HG03175 (cell line): ENCODE data around the gene CARS2.

ENCODE experiments used
- ATAC-seq: cut with Tn5 transposase; IDR thresholded peaks from one replicate; pipeline ENCODE4 v1.9.1; 2021; ENCODE audit warnings: mild to moderate bottlenecking, moderate library complexity; ENCODE audit not compliant: unreplicated experiment

Gene CARS2

GRCh38 chr13:110657196-110657595 is 48.7 kb downstream of the CARS2 start:
- no peak for ATAC-seq

DNA sequence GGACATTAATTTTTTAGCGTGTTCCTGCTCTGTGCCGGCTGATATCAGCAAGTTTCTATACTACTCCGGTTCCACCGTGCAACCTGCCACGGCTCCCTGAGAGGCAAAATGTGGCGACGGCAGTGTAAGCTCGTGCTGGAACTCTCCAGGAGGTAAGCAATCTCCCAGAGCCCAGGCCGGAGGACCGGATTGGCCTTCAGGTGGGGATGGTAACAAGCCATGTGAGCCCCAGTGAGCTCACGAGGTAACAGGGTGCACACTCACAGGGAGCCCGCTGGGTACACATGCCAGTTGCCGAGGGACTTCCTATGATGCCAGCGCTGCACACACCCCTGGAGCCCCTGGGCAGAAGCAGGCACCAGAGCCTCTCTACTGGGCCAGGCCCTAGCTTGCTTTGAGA is 52.1 kb downstream of the CARS2 start:
- ATAC-seq, result no peak

GRCh38 chr13:110653271-110653670 is 52.6 kb downstream of the CARS2 start:
- ATAC-seq, result no peak

- ATAC-seq, result no peak
These were observed 53.2 kb downstream of the CARS2 start for GRCh38 chr13:110652764-110653163.

GRCh38 chr13:110652231-110652730 is 53.6 kb downstream of the CARS2 start:
- ATAC-seq, result no peak

DNA sequence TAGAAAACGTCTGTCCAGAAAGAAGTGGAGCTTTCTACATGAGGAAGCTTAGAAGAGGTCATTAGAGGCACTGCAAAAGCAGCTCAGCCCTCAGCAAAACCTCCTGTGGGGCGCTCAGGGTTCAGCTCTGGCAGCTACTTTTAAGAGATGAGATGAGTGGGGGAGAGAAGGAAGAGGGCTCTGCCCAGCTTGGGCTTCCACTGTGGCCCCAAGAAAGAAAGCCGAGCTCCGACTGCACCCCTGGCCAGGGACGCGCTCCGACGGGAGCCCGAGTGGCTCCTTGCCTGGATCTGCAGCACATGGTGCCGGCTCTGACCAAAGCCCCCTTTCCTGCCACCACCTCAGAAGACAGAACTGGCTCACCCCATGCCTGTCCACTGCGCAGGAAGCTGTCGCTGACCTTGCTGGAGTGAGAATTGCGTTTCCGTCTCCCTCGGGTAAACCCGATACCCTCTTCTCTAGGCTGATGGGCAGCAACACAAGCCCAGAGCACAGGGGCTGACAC is 54.1 kb downstream of the CARS2 start:
- no peak for ATAC-seq

DNA sequence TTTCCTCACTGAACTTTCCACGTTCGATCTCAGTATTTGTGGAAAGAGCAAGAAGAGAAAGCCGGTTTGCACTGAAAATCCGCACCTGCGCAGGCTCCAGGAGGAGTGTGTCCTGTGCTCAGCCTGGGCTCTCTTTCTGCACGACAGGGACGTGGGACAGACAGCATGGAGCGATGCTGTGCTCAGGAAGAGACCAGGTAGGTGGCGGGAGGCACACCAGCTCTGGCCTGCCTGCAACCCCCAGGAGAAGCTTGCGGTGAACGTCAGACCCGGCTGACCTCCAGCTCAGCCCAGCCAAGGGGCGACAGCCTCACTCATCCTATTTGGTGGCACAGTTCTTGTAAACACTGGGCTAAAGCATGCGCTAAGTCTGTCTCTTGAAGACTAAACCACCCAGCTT is 54.6 kb downstream of the CARS2 start:
- ATAC-seq, result no peak

DNA sequence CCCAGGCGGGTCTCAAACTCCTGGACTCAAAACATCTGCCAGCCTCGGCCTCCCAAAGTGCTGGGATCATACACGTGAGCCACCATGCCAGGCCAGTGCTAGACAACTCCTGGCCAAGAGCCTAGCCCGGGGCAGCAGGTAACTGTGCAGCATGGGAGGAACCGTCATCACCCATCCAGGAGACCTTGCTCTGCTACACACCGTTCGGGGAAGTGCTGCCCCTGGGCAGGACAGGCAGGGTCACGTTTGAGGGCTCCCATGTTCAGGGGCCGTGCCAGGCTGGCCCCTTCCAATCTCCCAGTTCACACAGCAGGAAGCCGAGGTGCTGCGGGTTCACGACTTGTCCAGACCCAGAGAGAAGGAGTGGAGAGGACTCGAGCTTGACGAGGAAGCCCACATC is 55.5 kb downstream of the CARS2 start:
- no peak for ATAC-seq

- ATAC-seq, result no peak
These were observed 56.4 kb downstream of the CARS2 start for GRCh38 chr13:110649551-110649950.

GRCh38 chr13:110648848-110649421 is 57.0 kb downstream of the CARS2 start:
- ATAC-seq, result no peak

- ATAC-seq, result no peak
These were observed 57.6 kb downstream of the CARS2 start for GRCh38 chr13:110648146-110648819.

DNA sequence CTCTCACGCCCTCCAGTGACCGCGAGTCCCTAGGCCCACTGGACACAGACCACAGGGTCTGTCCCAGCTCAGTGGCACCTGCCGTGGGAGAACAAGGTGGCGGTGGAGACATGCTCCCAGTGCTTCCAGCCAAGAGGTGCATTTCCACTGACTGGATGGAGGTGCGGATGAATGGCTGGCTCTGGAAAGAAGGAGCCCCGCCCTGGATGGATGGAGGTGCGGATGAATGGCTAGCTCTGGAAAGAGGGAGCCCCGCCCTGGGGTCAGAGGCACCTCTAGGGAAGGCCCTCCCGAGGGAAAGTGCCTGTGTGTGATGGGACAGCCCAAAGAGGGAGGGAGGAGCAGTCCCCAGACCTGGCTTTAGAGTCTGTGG is 58.6 kb downstream of the CARS2 start:
- ATAC-seq, result no peak

GRCh38 chr13:110646442-110647364 is 59.2 kb downstream of the CARS2 start:
- ATAC-seq, result no peak

DNA sequence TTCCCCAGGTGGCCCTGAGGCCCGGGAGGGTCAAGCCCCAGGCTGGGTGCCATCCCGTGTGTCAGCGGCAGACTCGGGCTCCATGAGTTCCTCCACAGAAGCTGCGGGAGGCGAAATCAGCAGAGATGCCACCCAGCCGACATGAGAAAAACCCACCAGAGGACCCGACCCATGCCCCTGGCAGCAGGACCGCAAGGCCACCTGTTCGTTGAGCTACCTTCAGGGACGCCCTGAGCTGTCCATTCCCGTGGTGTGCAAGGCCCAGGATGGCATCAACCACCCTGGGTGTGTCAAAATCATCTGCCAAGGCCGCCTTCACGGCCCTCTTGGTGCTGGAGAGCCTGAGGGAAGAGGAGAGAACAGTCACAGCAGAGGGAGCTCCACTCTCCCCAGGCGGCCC is 60.2 kb downstream of the CARS2 start:
- ATAC-seq, result no peak

GRCh38 chr13:110644892-110645521 is 60.9 kb downstream of the CARS2 start:
- peak; percentile 86 for ATAC-seq

DNA sequence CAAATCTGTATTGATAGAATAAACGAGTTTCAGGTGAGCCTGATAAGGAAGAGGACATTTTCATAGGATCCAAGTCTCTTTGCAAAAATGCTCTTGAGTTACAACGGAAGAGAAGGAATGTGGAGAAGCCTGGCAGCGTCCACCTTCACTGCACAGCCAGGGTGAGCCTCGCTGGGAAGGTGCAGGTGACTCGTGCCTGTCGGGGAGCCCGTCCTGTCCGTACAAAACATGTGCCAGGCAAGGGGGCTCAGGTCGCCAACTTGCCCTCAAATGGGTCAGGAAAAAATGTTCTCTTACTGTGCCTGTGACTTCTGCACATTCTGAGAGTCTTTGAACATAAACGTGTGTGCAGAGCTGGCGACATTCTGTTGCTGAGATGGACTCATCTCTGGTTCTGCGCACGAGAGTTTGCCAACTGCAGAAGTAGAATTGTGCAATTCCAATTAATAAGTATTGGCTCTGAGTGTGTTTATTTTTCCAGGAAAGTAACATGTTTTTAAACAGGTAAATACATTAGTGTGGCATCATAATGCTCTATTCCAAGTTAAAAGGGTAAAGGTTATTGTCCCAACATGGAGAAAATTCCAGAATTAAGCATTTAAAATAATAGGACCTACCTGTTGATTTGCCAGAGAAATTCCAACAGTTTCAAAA is 62.0 kb downstream of the CARS2 start:
- no peak for ATAC-seq

DNA sequence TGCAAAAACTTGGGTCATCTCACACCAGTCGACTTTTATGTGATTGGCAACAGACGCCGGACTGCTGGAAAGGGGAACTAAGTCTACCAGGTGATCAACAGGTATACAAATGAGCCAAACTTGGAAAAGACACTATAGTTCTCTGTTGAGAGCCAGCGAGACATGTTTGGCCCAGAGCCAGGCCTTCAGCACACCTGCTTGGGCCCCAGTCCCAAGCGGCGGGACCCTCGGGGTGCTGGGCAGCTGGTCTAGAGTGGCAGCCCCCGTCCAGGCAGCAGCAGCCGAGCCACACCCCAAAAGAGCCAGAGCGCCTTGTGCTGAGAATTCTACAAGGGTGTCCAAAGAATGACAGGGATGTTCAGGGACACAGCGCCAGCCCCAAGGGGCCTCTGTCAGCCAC is 62.6 kb downstream of the CARS2 start:
- no peak for ATAC-seq

DNA sequence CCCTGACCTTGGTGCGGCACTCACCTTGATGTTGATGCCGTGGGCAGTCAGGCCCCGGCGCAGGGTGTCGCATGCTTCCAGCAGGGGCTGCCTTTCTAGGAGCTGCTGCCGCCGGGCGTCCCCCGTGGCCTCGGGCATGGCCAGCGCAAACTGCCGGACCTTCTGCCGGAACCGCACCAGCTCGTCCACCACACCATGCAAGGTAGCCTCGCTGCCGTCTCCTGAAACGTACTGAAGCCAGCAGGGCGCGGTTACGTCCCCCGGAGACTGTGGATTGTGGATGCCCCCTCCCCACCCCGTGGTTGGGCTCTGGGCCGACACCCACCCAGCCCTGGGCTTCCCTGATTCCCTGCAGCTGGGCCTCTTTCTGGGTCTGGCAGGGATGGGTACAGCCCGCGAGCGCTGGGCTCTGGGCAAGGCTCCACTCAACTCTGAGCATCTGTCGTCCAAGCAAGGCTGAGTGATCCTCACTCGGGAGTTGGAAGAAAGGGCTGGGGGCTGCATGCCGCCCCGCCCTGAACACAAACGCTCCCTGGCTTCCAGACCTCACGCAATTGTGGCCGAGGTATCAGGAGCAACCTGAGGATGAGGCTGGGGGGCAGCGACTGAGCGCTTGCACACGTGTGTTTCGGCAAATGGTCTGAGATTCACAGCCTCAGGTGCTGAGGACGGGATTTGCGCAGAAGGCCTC is 63.5 kb downstream of the CARS2 start:
- no peak for ATAC-seq

GRCh38 chr13:110641055-110642015 is 64.6 kb downstream of the CARS2 start:
- ATAC-seq, result no peak
